ENCODE data around the gene MNS1.

Gene MNS1

GRCh38 chr15:56456229-56456628 is 8.7 kb downstream of the MNS1 start:
- TF ChIP-seq, protein P1, sequence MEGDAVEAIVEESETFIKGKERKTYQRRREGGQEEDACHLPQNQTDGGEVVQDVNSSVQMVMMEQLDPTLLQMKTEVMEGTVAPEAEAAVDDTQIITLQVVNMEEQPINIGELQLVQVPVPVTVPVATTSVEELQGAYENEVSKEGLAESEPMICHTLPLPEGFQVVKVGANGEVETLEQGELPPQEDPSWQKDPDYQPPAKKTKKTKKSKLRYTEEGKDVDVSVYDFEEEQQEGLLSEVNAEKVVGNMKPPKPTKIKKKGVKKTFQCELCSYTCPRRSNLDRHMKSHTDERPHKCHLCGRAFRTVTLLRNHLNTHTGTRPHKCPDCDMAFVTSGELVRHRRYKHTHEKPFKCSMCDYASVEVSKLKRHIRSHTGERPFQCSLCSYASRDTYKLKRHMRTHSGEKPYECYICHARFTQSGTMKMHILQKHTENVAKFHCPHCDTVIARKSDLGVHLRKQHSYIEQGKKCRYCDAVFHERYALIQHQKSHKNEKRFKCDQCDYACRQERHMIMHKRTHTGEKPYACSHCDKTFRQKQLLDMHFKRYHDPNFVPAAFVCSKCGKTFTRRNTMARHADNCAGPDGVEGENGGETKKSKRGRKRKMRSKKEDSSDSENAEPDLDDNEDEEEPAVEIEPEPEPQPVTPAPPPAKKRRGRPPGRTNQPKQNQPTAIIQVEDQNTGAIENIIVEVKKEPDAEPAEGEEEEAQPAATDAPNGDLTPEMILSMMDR (IDR thresholded peaks at IDR 0.05; ENCODE audit: borderline replicate concordance, insufficient read depth, low read depth, low read length), result no peak
- H3K4me3 ChIP-seq (ENCODE audit: low read depth, low read length), result no peak overlapping the region

DNA sequence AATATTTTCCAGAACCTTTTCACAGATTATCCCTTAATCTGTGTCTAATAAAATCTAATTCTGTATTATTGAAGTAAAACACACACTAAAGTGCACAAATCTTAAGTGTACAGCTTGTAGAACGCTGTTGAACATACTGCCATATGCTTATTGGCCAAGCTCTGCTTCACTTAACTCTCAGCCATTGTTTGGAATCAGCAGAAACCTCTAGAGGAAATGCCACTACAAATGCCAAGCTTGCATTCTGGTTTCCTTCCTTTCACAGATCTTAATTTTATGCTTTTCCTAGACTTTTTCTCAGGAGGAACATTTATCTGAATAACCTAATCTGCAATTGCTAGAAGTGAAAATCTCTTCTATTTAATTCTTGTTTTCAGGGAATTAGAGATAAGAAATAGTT is 10.1 kb downstream of the MNS1 start:
- TF ChIP-seq, protein P1 (IDR thresholded peaks at IDR 0.05; ENCODE audit: borderline replicate concordance, insufficient read depth, low read depth, low read length), result no peak
- H3K4me3 ChIP-seq (ENCODE audit: low read depth, low read length), result no peak overlapping the region

DNA sequence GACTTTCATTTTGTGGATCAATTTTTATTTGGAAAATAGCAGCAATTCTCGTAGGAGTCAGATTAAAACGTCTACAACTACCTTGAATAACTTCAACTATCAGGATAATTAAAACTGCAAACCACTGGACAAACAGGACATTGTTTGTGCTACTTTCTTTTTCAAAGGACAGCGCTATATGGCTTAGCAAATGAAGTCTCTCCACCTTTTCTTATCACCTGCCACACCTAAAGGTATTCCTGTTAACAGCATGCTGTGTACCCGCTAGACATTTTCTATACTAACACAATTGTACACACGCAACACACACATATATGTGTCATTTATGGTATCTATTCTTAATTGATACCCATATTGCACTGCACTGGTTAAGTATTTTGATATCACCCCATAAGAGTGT is 19.2 kb downstream of the MNS1 start:
- H3K4me3 ChIP-seq (ENCODE audit: low read depth, low read length), result no peak overlapping the region
- TF ChIP-seq, protein P1 (IDR thresholded peaks at IDR 0.05; ENCODE audit: borderline replicate concordance, insufficient read depth, low read depth, low read length), result no peak

DNA sequence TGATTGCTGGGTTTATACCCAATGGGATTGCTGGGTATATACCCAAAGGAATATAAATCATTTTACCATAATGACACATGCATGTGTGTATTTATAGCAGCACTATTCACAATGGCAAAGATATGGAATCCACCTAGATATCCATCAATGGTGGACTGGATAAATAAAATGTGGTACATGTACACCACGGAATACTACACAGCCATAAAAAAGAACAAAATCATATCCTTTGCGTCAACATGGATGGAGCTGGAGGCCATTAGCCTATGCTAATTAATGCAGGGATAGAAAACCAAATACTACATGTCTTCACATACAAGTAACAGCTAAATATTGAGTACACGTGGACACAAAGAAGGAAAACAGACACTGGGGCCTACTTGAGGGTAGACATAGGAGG is 22.6 kb downstream of the MNS1 start:
- TF ChIP-seq, protein P1 (IDR thresholded peaks at IDR 0.05; ENCODE audit: borderline replicate concordance, insufficient read depth, low read depth, low read length), result no peak
- no peak overlapping the region for H3K4me3 ChIP-seq (ENCODE audit: low read depth, low read length)

GRCh38 chr15:56440214-56440770 is 24.6 kb downstream of the MNS1 start:
- H3K4me3 ChIP-seq (ENCODE audit: low read depth, low read length), result no peak overlapping the region
- TF ChIP-seq, protein P1 (IDR thresholded peaks at IDR 0.05; ENCODE audit: borderline replicate concordance, insufficient read depth, low read depth, low read length), result no peak

GRCh38 chr15:56432304-56432703 is 32.6 kb downstream of the MNS1 start:
- TF ChIP-seq, protein P1 (IDR thresholded peaks at IDR 0.05; ENCODE audit: borderline replicate concordance, insufficient read depth, low read depth, low read length), result no peak
- H3K4me3 ChIP-seq (ENCODE audit: low read depth, low read length), result no peak overlapping the region

DNA sequence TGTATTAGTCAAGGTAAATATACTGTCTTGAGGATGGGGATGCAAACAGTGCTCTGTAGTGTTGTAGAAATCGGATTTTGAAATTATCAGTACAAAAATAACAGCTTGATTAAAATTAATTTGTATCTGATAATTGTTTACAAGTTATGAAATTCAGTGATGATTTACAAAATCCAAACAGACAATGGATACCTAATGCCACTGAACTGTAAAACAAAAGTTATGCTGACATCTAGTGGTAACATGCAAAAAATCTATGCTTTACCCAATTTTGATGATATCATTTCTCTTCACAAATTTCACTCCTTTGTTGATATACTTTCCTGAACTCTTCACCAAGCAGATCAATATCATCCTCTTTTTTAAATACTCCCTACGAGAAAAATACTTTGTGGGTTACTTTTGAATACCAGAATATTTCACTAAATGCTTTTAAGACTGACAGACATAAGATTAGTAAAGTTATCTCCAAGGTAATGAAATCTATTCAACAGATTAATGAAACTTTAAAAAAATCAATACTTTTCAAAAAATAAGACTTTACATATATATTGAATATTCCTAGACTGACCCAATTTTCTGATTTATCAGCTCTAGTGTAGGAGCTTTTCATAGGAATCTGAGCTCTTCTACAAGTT is 36.0 kb downstream of the MNS1 start:
- TF ChIP-seq, protein P1 (IDR thresholded peaks at IDR 0.05; ENCODE audit: borderline replicate concordance, insufficient read depth, low read depth, low read length), result no peak
- no peak overlapping the region for H3K4me3 ChIP-seq (ENCODE audit: low read depth, low read length)
